Brain microvascular endothelial cell (primary cell): ENCODE data around the gene CYP4Z1.
"Not testable (repeated sequence)": the region's sequence is repeated elsewhere in the genome, so short reads cannot be mapped to it uniquely, and the experiment has no call there.

Experiments
- DNase-seq: peaks from one replicate; pipeline ENCODE4 v3.0.0-alpha.2; 2020
- H3K27ac ChIP-seq: fragments of 250-450 bp; sonication (Bioruptor Pico); 2 replicates; pipeline ENCODE4 v1.5.1; 2020; ENCODE audit warnings: mild to moderate bottlenecking, moderate library complexity
- H3K27me3 ChIP-seq: fragments of 250-450 bp; sonication (Bioruptor Pico); replicated peaks from 2 replicates; pipeline ENCODE4 v1.5.1; 2020; ENCODE audit warnings: mild to moderate bottlenecking
- H3K36me3 ChIP-seq: fragments of 250-450 bp; sonication (Bioruptor Pico); replicated peaks from 2 replicates; pipeline ENCODE4 v1.5.1; 2020; ENCODE audit warnings: mild to moderate bottlenecking
- H3K4me3 ChIP-seq: 2 replicates; pipeline ENCODE4 v1.5.1; 2011; ENCODE audit warnings: low read depth, mild to moderate bottlenecking, control low read depth, low read length, moderate library complexity
- in situ Hi-C: cut with HindIII; loops from 2 replicates; pipeline ENCODE4 v1.10.0; 2017; ENCODE audit warnings: low sequenced_read_pairs, low pct_ligation_motif_present
- TF ChIP-seq, protein P1 (sequence below): IDR thresholded peaks from 2 replicates; pipeline ENCODE4 v1.5.1; 2011; ENCODE audit warnings: low read depth, mild to moderate bottlenecking, moderate library complexity, low read length, control low read depth, inconsistent platforms; ENCODE audit errors: missing control alignments

CYP4Z1 gene

GRCh38 chr1:47143654-47144053 lies 76.6 kb downstream of the CYP4Z1 start:
- peak; percentile 1 for DNase-seq
- TF ChIP-seq, protein P1, sequence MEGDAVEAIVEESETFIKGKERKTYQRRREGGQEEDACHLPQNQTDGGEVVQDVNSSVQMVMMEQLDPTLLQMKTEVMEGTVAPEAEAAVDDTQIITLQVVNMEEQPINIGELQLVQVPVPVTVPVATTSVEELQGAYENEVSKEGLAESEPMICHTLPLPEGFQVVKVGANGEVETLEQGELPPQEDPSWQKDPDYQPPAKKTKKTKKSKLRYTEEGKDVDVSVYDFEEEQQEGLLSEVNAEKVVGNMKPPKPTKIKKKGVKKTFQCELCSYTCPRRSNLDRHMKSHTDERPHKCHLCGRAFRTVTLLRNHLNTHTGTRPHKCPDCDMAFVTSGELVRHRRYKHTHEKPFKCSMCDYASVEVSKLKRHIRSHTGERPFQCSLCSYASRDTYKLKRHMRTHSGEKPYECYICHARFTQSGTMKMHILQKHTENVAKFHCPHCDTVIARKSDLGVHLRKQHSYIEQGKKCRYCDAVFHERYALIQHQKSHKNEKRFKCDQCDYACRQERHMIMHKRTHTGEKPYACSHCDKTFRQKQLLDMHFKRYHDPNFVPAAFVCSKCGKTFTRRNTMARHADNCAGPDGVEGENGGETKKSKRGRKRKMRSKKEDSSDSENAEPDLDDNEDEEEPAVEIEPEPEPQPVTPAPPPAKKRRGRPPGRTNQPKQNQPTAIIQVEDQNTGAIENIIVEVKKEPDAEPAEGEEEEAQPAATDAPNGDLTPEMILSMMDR = peak; percentile 57
- H3K4me3 ChIP-seq, in situ Hi-C loops, H3K27me3 ChIP-seq, H3K36me3 ChIP-seq, H3K27ac ChIP-seq: not testable (repeated sequence)

DNA sequence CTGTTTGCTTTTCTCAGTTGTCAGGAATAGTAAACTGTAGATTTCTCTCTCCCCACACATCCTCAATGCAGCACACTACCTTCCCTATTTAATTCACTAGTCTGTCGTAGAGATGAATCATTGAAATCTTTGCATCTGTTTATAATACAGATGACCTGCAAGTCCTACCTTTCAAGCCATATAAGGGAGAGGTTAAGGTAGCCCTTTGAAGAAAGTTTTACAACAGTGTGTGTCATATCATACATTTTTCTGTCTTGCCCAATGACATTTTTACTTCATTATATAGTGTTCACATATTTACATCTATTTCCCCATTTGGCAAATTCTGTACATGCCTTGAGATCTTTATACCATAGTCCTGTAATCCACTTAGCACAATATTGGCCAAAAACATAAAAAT lies 79.5 kb downstream of the CYP4Z1 start:
- H3K27ac ChIP-seq, DNase-seq, in situ Hi-C loops: not testable (repeated sequence)

GRCh38 chr1:47147047-47147785 lies 80.2 kb downstream of the CYP4Z1 start:
- Histone ChIP-seq H3K4me3 (no peak overlapping the region), H3K36me3 (no peaks in the 10 kb centered on the region), H3K27ac (no peak overlapping the region), H3K27me3 (no peaks in the 10 kb centered on the region)
- in situ Hi-C loops = no loop called here
- TF ChIP-seq, protein P1 = no peak
- DNase-seq = no peak

More for the DNA sequence above, 79.5 kb downstream of the CYP4Z1 start:
- H3K27me3 ChIP-seq, H3K4me3 ChIP-seq, H3K36me3 ChIP-seq: not testable (repeated sequence)

DNA sequence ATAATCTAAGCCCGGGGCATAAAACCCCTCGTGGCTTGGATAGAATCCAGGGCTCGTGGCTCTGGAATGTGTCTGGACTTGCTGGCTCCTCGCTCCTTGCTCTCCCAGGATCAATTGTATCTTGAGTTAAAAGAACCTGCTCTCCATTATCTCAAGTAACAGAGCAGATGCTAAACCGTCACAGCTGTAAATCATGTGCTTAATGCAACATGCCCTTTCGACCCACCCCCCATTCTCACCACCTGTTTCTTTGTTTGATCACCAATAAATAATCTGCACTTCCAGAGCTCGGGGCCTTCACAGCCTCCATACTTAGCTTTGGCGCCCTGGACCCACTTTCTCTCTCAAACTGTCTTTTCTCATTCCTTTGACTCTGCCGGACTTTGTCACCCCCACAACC lies 82.1 kb downstream of the CYP4Z1 start:
- H3K27me3 ChIP-seq, DNase-seq, in situ Hi-C loops, H3K36me3 ChIP-seq, H3K4me3 ChIP-seq, H3K27ac ChIP-seq: not testable (repeated sequence)

- H3K4me3 ChIP-seq, H3K27me3 ChIP-seq, H3K27ac ChIP-seq, in situ Hi-C loops, H3K36me3 ChIP-seq, DNase-seq: not testable (repeated sequence)
Observed at GRCh38 chr1:47156457-47156856, 89.4 kb downstream of the CYP4Z1 start.

- H3K4me3 ChIP-seq, H3K27ac ChIP-seq, H3K36me3 ChIP-seq, DNase-seq, H3K27me3 ChIP-seq, in situ Hi-C loops: not testable (repeated sequence)
Observed at GRCh38 chr1:47157957-47158356, 90.9 kb downstream of the CYP4Z1 start.

DNA sequence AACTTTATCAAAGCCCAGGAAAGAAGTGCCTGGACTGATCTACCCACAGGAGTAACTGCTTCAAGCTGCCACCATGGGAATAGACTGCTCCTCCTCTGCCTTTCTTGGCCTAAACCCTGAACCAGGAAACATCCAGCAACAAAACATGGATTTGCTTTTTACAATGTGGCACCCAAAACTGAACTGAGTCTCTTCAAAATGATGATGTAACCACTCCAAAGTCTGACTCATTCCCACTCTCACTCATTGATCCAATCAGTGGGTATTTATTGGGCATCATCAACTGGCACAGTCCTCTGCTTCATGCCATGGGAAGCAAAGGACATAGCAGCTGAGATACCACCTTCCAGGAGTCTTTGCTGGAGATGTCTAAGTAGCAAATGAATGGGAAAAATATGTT lies 93.7 kb downstream of the CYP4Z1 start:
- Histone ChIP-seq H3K27ac (no peak overlapping the region), H3K36me3 (no peaks in the 10 kb centered on the region), H3K27me3 (no peaks in the 10 kb centered on the region), H3K4me3 (no peak overlapping the region)
- TF ChIP-seq, protein P1 = no peak
- in situ Hi-C loops = no loop called here
- DNase-seq = no peak
